Neuronal stem cell (in vitro differentiated cells): ENCODE data around the gene ADAMTS17.

Source experiments
- DNase-seq: peaks from one replicate; pipeline ENCODE4 v3.0.0-alpha.2; 2013; ENCODE audit warnings: low spot score
- H2AFZ ChIP-seq: one replicate; pipeline ENCODE4 v1.6.1; 2013; ENCODE audit warnings: mild to moderate bottlenecking, low read length, inconsistent platforms
- H2AK5ac ChIP-seq: 2 replicates; pipeline ENCODE4 v1.6.1; 2013; ENCODE audit warnings: low read depth, mild to moderate bottlenecking, inconsistent platforms, low read length, moderate library complexity, mixed read lengths
- H2BK120ac ChIP-seq: 2 replicates; pipeline ENCODE4 v1.6.1; 2013; ENCODE audit warnings: low read depth, mild to moderate bottlenecking, inconsistent platforms, low read length, moderate library complexity, mixed read lengths
- H2BK12ac ChIP-seq: one replicate; pipeline ENCODE4 v1.6.1; 2013; ENCODE audit warnings: low read length, inconsistent platforms
- H2BK15ac ChIP-seq: 2 replicates; pipeline ENCODE4 v1.6.1; 2013; ENCODE audit warnings: mild to moderate bottlenecking, low read length, inconsistent platforms, mixed read lengths
- H2BK5ac ChIP-seq: one replicate; pipeline ENCODE4 v1.6.1; 2013; ENCODE audit warnings: inconsistent platforms, mild to moderate bottlenecking, low read length, moderate library complexity
- H3K14ac ChIP-seq: one replicate; pipeline ENCODE4 v1.6.1; 2013; ENCODE audit warnings: low read length, inconsistent platforms
- H3K18ac ChIP-seq: 2 replicates; pipeline ENCODE4 v1.6.1; 2013; ENCODE audit warnings: low read length, inconsistent platforms
- H3K23ac ChIP-seq: 2 replicates; pipeline ENCODE4 v1.6.1; 2013; ENCODE audit warnings: low read depth, mild to moderate bottlenecking, mixed read lengths, low read length, inconsistent platforms; ENCODE audit not compliant: poor library complexity
- H3K27ac ChIP-seq: replicated peaks from 3 replicates; pipeline ENCODE4 v1.5.1; 2013; ENCODE audit warnings: low read length, inconsistent platforms
- H3K27me3 ChIP-seq, 3 experiments: 2 replicates each; pipeline ENCODE4 v1.6.1; 2013; ENCODE audit warnings: low read length in 3 of 3, mild to moderate bottlenecking in 2 of 3, inconsistent platforms in 1 of 3, low read depth in 1 of 3, mixed read lengths in 1 of 3, moderate library complexity in 1 of 3; ENCODE audit not compliant: control insufficient read depth in 3 of 3, insufficient read depth in 3 of 3
- H3K36me3 ChIP-seq, 2 donors: replicated peaks in 1 of 2; 2 replicates each; pipeline ENCODE4 v1.6.1; 2013; ENCODE audit warnings: low read length in 2 of 2; ENCODE audit not compliant: control insufficient read depth in 2 of 2, insufficient read depth in 2 of 2
- H3K4ac ChIP-seq: 2 replicates; pipeline ENCODE4 v1.6.1; 2013; ENCODE audit warnings: inconsistent platforms, mild to moderate bottlenecking, low read length, moderate library complexity
- H3K4me1 ChIP-seq, 2 donors: 1 replicate in 1 of 2; 2 replicates in 1 of 2; pipeline ENCODE4 v1.6.1; 2013; ENCODE audit warnings: low read length in 2 of 2, low read depth in 1 of 2; ENCODE audit not compliant: control insufficient read depth in 2 of 2, insufficient read depth in 1 of 2
- H3K4me2 ChIP-seq: one replicate; pipeline ENCODE4 v1.6.1; 2013; ENCODE audit warnings: mild to moderate bottlenecking, low read length, inconsistent platforms; ENCODE audit not compliant: insufficient read depth, poor library complexity, severe bottlenecking
- H3K4me3 ChIP-seq, 2 donors: 2 replicates each; pipeline ENCODE4 v1.5.1; 2013; ENCODE audit warnings: low read length in 2 of 2, mild to moderate bottlenecking in 2 of 2, inconsistent platforms in 1 of 2, moderate library complexity in 1 of 2
- H3K79me1 ChIP-seq: one replicate; pipeline ENCODE4 v1.6.1; 2013; ENCODE audit warnings: low read depth, mild to moderate bottlenecking, inconsistent platforms, low read length, moderate library complexity
- H3K9ac ChIP-seq: one replicate; pipeline ENCODE4 v1.6.1; 2013; ENCODE audit warnings: mild to moderate bottlenecking, low read depth, low read length, inconsistent platforms; ENCODE audit not compliant: poor library complexity
- H3K9me3 ChIP-seq, 2 donors: replicated peaks in 1 of 2; 2 replicates each; pipeline versions ENCODE3 to v1.6.1; 2013; ENCODE audit warnings: low read length in 2 of 2, mild to moderate bottlenecking in 2 of 2, inconsistent platforms in 1 of 2, low read depth in 1 of 2, mixed read lengths in 1 of 2, moderate library complexity in 1 of 2; ENCODE audit not compliant: control insufficient read depth in 2 of 2, insufficient read depth in 1 of 2
- H4K8ac ChIP-seq: one replicate; pipeline ENCODE4 v1.6.1; 2013; ENCODE audit warnings: low read depth, mild to moderate bottlenecking, inconsistent platforms, low read length, moderate library complexity
- H4K91ac ChIP-seq: one replicate; pipeline ENCODE4 v1.6.1; 2013; ENCODE audit warnings: low read length, low read depth, mild to moderate bottlenecking, inconsistent platforms; ENCODE audit not compliant: poor library complexity
- WGBS, 2 donors: extraction: QIAGEN DNeasy Blood & Tissue Kit; methylation state at CpG; one replicate each; pipeline ENCODE4 v1.1.7; 2013; ENCODE audit warnings: missing lambda C conversion rate in 2 of 2, mixed read lengths in 1 of 2; ENCODE audit not compliant: insufficient read length in 2 of 2, insufficient replicate concordance in 1 of 2; ENCODE audit errors: extremely low coverage in 2 of 2; 5-methylcytosine and 5-hydroxymethylcytosine counted together

The ADAMTS17 gene

GRCh38 chr15:100096248-100096600, 245.6 kb downstream of the ADAMTS17 start:
- H3K36me3 ChIP-seq = no peaks in the 10 kb centered on the region
- H3K27ac ChIP-seq = no peak overlapping the region
- no peak overlapping the region for H3K4me2 ChIP-seq
- no peak overlapping the region for H4K91ac ChIP-seq
- no peak overlapping the region for H3K18ac ChIP-seq
- H2AFZ ChIP-seq = no peak overlapping the region
- H2BK120ac ChIP-seq = no peak overlapping the region
- no peak overlapping the region for H3K9ac ChIP-seq
- no peak overlapping the region for H2BK15ac ChIP-seq
- no CpG with 5 or more reads among the region's 9 CpGs for WGBS, 2 donors
- no peak overlapping the region for H3K4me3 ChIP-seq
- no peak overlapping the region for H2BK5ac ChIP-seq
- no peaks in the 10 kb centered on the region for H3K9me3 ChIP-seq
- H3K4me1 ChIP-seq = no peaks in the 10 kb centered on the region
- H3K23ac ChIP-seq = no peak overlapping the region
- no peaks in the 10 kb centered on the region for H3K27me3 ChIP-seq
- no peak overlapping the region for H3K4ac ChIP-seq
- H3K79me1 ChIP-seq = no peaks in the 10 kb centered on the region
- H3K14ac ChIP-seq = no peak overlapping the region
- no peak for DNase-seq
- no peak overlapping the region for H2BK12ac ChIP-seq
- no peak overlapping the region for H2AK5ac ChIP-seq
- H4K8ac ChIP-seq = no peak overlapping the region

DNA sequence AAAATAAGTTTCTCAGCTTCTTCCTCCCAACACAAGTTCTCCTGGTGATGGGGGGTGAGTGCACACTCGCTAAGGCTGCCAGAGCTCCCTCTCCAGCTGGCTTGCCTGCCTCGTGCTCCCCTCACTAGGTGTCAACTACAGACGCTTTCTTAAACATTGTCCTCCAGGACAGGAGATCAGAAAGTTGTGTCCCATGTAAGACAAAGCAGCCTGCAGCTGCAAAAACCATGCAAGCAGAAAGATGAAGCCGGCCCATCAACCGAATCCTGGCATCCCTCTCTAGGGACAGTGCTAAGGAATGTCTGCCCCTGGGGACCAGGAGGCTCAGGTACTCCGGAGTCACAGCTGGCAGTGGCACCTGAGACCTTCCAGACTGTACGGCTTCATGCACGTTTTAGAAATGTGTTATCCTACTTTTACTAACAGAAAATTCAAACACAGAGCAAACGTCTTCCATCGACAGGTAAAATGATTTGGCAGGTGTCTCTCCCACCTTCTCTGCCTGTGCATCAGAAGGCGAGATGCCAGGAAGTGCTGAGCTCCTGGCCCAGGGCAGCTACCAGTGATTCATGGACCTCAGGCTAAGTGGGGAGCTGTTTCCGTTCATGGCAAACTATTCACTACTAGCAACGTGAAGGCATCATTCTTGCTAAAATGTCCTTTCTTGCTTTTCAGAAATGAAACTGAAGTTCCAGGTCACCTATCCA, 246.1 kb downstream of the ADAMTS17 start:
- Histone ChIP-seq H3K79me1 (no peaks in the 10 kb centered on the region), H3K4me1 (no peaks in the 10 kb centered on the region), H3K18ac (no peak overlapping the region), H3K4ac (no peak overlapping the region), H2AFZ (no peak overlapping the region), H3K14ac (no peak overlapping the region), H2BK120ac (no peak overlapping the region), H4K91ac (no peak overlapping the region), H2BK12ac (no peak overlapping the region), H3K4me2 (no peak overlapping the region), H2BK15ac (no peak overlapping the region), H2AK5ac (no peak overlapping the region), H3K23ac (no peak overlapping the region), H2BK5ac (no peak overlapping the region), H3K4me3 (no peak overlapping the region), H3K27ac (no peak overlapping the region), H3K27me3 (no peaks in the 10 kb centered on the region), H4K8ac (no peak overlapping the region), H3K9me3 (no peaks in the 10 kb centered on the region), H3K36me3 (no peaks in the 10 kb centered on the region), H3K9ac (no peak overlapping the region)
- WGBS, 2 donors = no CpG with 5 or more reads among the region's 13 CpGs
- no peak for DNase-seq

DNA sequence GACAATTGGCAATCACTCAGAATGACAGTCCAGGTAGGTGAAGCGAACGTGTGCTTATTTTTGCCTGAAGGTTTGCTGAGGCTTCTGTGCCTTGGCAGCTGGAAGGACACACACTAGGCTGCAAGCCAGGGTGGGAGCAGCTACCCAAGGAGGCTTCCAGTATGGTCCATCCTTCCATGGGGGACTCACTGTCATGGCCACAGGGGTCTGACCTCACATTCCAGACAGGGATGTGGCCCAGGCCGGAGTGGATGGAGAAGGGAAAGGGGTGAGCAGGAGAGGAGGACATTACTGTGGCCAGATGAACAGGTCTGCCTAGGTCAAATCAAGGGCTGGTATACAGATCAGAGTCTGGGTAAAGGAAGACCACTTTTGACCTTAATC, 247.7 kb downstream of the ADAMTS17 start:
- H3K27ac ChIP-seq = no peak overlapping the region
- no peak overlapping the region for H3K23ac ChIP-seq
- H4K8ac ChIP-seq = no peak overlapping the region
- H2BK120ac ChIP-seq = no peak overlapping the region
- H4K91ac ChIP-seq = no peak overlapping the region
- H3K4ac ChIP-seq = no peak overlapping the region
- no peaks in the 10 kb centered on the region for H3K36me3 ChIP-seq
- H3K9me3 ChIP-seq = no peaks in the 10 kb centered on the region
- H3K27me3 ChIP-seq = no peaks in the 10 kb centered on the region
- H3K4me2 ChIP-seq = no peak overlapping the region
- H2BK15ac ChIP-seq = no peak overlapping the region
- H3K9ac ChIP-seq = no peak overlapping the region
- no peak overlapping the region for H3K14ac ChIP-seq
- no peak overlapping the region for H3K18ac ChIP-seq
- no peak overlapping the region for H2AFZ ChIP-seq
- H3K79me1 ChIP-seq = no peaks in the 10 kb centered on the region
- no peak overlapping the region for H3K4me3 ChIP-seq
- H2BK12ac ChIP-seq = no peak overlapping the region
- no CpG with 5 or more reads among the region's 3 CpGs for WGBS, 2 donors
- H2BK5ac ChIP-seq = no peak overlapping the region
- H3K4me1 ChIP-seq = no peaks in the 10 kb centered on the region
- DNase-seq = no peak
- no peak overlapping the region for H2AK5ac ChIP-seq

- whole genome bisulfite sequencing, 2 donors = no CpG with 5 or more reads among the region's 13 CpGs
- Histone ChIP-seq H3K36me3 (no peaks in the 10 kb centered on the region), H3K4me1 (no peaks in the 10 kb centered on the region), H3K27ac (no peak overlapping the region), H4K91ac (no peak overlapping the region), H3K79me1 (no peaks in the 10 kb centered on the region), H3K18ac (no peak overlapping the region), H2BK120ac (no peak overlapping the region), H2AFZ (no peak overlapping the region), H3K4ac (no peak overlapping the region), H2BK5ac (no peak overlapping the region), H3K9ac (no peak overlapping the region), H3K9me3 (no peaks in the 10 kb centered on the region), H4K8ac (no peak overlapping the region), H3K4me3 (no peak overlapping the region), H2AK5ac (no peak overlapping the region), H3K23ac (no peak overlapping the region), H3K4me2 (no peak overlapping the region), H2BK12ac (no peak overlapping the region), H3K14ac (no peak overlapping the region), H3K27me3 (no peaks in the 10 kb centered on the region), H2BK15ac (no peak overlapping the region)
- DNase-seq = no peak
Measured at GRCh38 chr15:100093211-100094126, 248.3 kb downstream of the ADAMTS17 start.
